Colonic mucosa (tissue), 4 donors: Measurements from ENCODE around the gene LRMDA. TPM values are rescaled to one million over a fixed set of nuclear protein-coding genes. Genes with fewer than 3 reads are reported as not detected.

ENCODE experiments used
- DNase-seq: peaks from one replicate; pipeline ENCODE4 v3.0.0-alpha.2; 2020
- H3K27ac ChIP-seq: fragments of 200-600 bp; one replicate; pipeline ENCODE4 v1.8.0; 2021
- H3K27me3 ChIP-seq: fragments of 200-600 bp; one replicate; pipeline ENCODE4 v1.8.0; 2021
- H3K36me3 ChIP-seq: fragments of 200-600 bp; one replicate; pipeline ENCODE4 v1.8.0; 2021
- H3K4me1 ChIP-seq: fragments of 200-600 bp; one replicate; pipeline ENCODE4 v1.8.0; 2021; ENCODE audit warnings: mild to moderate bottlenecking
- H3K4me3 ChIP-seq: fragments of 200-600 bp; one replicate; pipeline ENCODE4 v1.8.0; 2021
- H3K9ac ChIP-seq, 2 donors: one replicate each; pipeline ENCODE4 v1.7.0; 2013; ENCODE audit warnings: control low read depth in 2 of 2, low read depth in 2 of 2, low read length in 2 of 2
- H3K9me3 ChIP-seq: fragments of 200-600 bp; one replicate; pipeline ENCODE4 v1.8.0; 2021
- intact Hi-C: fragments of 100-400 bp; cut with DNase I; formaldehyde crosslinking; loops from one replicate; pipeline ENCODE4 v1.14.1; 2022
- total RNA-seq, 2 donors: library from RNA; stranded (reverse); fragmentation: NEBNext Ultra II Directional in 1 of 2; extraction: Animal tissue kit (Norgen Biotek cat#: 25700) in 1 of 2; gene quantifications; one replicate each; pipeline ENCODE4 v1.2.1, GENCODE V29; 2021
- TF ChIP-seq, protein P1 (sequence below): fragments of 200-600 bp; IDR thresholded peaks from one replicate; pipeline ENCODE4 v1.8.0; 2022; ENCODE audit warnings: antibody characterized with exemption, mild to moderate bottlenecking
- donor health status: healthy.
- donor health status: DM: no; HTN: no; CAD: no.
- donor health status: DM: no; HTN: no; CAD: no.

The LRMDA gene
- total RNA-seq, 2 donors from 2014 or later: 2.5 to 5.2 TPM

DNA sequence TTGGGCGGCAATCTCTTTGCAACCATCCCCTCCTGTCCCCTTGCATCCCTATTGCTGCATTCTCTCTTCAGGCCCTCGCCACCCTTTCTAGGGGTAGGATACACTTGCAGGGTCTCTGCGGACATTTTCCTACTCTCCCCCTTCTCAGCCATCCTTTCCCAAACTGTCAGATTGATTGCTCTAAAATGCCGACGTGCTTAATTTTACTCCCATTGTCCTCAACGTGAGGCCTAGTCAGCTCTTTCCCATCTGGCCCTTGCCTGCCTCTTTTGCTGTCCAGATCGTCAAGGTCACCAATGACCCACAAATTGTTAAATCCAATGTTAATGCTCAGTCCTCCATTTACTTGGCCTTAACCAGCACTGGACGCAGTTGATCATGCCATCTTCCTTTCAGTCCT lies 12.7 kb upstream of the LRMDA start:
- H3K27ac ChIP-seq: no peak overlapping the region
- intact Hi-C loops: no loop called here
- H3K4me1 ChIP-seq: no peaks in the 10 kb centered on the region
- DNase-seq: no peak
- no peaks in the 10 kb centered on the region for H3K27me3 ChIP-seq
- H3K4me3 ChIP-seq: no peak overlapping the region
- no peak overlapping the region for H3K9ac ChIP-seq
- H3K36me3 ChIP-seq: no peaks in the 10 kb centered on the region
- TF ChIP-seq, protein P1, sequence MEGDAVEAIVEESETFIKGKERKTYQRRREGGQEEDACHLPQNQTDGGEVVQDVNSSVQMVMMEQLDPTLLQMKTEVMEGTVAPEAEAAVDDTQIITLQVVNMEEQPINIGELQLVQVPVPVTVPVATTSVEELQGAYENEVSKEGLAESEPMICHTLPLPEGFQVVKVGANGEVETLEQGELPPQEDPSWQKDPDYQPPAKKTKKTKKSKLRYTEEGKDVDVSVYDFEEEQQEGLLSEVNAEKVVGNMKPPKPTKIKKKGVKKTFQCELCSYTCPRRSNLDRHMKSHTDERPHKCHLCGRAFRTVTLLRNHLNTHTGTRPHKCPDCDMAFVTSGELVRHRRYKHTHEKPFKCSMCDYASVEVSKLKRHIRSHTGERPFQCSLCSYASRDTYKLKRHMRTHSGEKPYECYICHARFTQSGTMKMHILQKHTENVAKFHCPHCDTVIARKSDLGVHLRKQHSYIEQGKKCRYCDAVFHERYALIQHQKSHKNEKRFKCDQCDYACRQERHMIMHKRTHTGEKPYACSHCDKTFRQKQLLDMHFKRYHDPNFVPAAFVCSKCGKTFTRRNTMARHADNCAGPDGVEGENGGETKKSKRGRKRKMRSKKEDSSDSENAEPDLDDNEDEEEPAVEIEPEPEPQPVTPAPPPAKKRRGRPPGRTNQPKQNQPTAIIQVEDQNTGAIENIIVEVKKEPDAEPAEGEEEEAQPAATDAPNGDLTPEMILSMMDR: no peak
- H3K9me3 ChIP-seq: no peaks in the 10 kb centered on the region

DNA sequence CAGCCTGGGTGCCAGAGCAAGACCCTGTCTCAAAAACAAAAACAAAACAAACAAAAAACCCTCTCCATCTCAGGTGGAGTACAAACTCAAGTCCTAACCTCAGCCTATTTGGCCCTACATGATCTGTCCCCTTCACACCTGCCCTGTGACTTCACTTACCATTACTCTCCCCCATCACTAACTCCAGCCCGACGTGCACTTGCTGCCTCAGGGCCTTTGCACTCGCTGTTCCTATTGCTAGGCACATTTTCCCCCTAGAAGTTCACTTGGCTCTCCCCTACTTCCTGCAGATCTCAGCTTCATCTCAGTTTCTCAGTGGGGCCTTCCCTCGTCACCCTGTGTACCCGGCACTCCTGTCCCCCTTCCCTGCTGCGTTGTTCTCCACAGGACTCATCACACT lies 8.5 kb upstream of the LRMDA start:
- no peaks in the 10 kb centered on the region for H3K36me3 ChIP-seq
- no peak overlapping the region for H3K9ac ChIP-seq
- no peaks in the 10 kb centered on the region for H3K9me3 ChIP-seq
- H3K27me3 ChIP-seq: no peaks in the 10 kb centered on the region
- H3K4me1 ChIP-seq: no peaks in the 10 kb centered on the region
- DNase-seq: no peak
- no peak overlapping the region for H3K27ac ChIP-seq
- TF ChIP-seq, protein P1: no peak
- intact Hi-C loops: no loop called here
- H3K4me3 ChIP-seq: no peak overlapping the region

DNA sequence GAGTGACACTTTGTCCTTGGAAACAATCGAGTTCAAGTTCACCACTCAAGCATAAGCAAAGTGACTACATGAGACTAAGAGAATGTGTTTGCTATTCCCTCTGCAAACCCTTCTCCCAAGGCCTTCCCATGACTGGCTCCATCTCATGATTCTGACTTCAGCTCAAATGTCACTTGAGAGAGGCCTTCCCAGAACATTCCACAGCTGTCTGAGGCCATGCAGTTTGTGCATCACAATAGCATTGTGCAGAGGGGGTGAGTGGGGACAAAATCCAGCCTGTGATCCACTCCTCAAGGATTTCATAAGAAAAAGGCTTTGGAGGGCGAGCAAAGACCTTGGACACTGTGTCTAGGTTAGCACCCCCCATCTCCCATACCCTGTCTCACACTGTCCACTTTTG lies 6.9 kb upstream of the LRMDA start:
- Histone ChIP-seq H3K36me3 (no peaks in the 10 kb centered on the region), H3K27ac (no peak overlapping the region), H3K4me1 (no peaks in the 10 kb centered on the region), H3K4me3 (no peak overlapping the region), H3K9me3 (no peaks in the 10 kb centered on the region), H3K9ac (no peak overlapping the region), H3K27me3 (no peaks in the 10 kb centered on the region)
- DNase-seq: no peak
- TF ChIP-seq, protein P1: no peak
- intact Hi-C loops: no loop called here

DNA sequence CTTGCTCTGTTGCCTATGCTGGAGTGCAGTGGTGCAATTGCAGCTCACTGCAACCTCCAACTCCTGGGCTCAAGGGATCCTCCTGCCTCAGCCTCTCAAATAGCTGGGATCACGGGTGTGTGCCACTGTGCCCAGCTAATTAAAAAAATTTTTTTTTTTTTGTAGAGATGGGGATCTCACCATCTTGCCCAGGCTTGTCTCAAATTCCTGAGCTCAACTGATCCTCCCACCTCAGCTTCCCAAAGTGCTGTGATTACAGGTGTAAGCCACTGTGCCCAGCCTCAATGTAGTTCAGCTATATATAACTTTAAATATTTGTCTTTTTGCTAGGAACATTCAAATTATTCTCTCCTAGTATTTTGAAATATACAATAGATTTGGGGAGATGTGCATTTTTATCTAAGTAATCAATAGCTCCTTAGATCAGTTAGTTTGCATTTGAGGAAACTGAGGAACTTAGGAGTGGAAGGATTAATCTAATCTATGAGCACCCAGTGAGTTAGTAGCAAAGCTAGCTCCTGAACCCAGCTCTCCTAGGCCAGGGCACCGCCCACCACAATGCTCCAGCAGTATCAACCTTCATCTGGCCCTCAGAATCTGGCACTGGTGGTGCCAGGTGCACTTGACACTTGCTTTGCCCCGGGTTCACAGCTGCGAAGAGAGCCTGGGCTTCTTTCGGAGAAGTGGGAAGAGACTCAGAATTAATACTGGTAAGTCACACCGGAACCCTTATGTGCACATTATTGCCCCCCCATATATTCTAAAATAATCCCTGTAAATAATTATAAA lies 5.9 kb upstream of the LRMDA start:
- no peak overlapping the region for H3K27ac ChIP-seq
- H3K4me1 ChIP-seq: no peaks in the 10 kb centered on the region
- DNase-seq: no peak
- H3K27me3 ChIP-seq: no peaks in the 10 kb centered on the region
- no peak overlapping the region for H3K4me3 ChIP-seq
- TF ChIP-seq, protein P1: no peak
- intact Hi-C loops: no loop called here
- H3K9ac ChIP-seq: no peak overlapping the region
- H3K36me3 ChIP-seq: no peaks in the 10 kb centered on the region
- no peaks in the 10 kb centered on the region for H3K9me3 ChIP-seq

DNA sequence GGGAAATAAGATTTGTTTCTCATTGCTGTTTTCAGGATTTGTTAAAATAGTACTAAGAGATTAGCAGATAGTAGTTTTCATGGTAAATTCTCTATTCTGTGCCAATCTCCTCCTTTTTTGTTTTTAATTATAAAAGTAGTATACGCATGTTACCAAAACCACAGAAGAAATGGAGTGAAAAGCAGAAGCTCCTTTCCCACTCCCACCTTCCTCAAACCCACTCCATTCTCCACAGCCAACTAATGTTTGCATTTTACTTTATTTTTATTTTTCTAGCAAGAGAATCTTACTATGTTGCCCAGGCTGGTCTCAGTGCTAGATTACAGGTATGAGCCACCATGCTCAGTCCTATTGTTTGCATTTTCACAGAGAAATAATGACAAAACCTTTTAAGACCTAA lies 4.5 kb upstream of the LRMDA start:
- no peak overlapping the region for H3K9ac ChIP-seq
- H3K4me3 ChIP-seq: no peak overlapping the region
- H3K9me3 ChIP-seq: no peaks in the 10 kb centered on the region
- H3K27me3 ChIP-seq: no peaks in the 10 kb centered on the region
- DNase-seq: no peak
- H3K4me1 ChIP-seq: no peaks in the 10 kb centered on the region
- H3K36me3 ChIP-seq: no peaks in the 10 kb centered on the region
- intact Hi-C loops: no loop called here
- no peak overlapping the region for H3K27ac ChIP-seq
- TF ChIP-seq, protein P1: no peak
